Measurements from ENCODE around the gene RNF44. TPM values are rescaled to one million over a fixed set of nuclear protein-coding genes. Genes with fewer than 3 reads are reported as not detected.

RNF44 gene
- total and polyA plus RNA-seq, 2 of the 13 experiments (the other 11 are each of a cell fraction or from before 2014, with no cell fraction given): 9.2 to 16.8 TPM

- 0 out of 2 replicates have a peak, but pooled peaks have one; percentile 24 for TF ChIP-seq PRDM10 (CRISPR knock-in tag; IDR thresholded peaks at IDR 0.05; ENCODE audit: low read depth)
- no peak for TF ChIP-seq CHD2 (IDR thresholded peaks at IDR 0.05; ENCODE audit: low read depth, low read length)
- TF ChIP-seq FOSL1 (CRISPR knock-in tag; IDR thresholded peaks at IDR 0.05; ENCODE audit: borderline replicate concordance): no peak
- peak; percentile 34 for TF ChIP-seq ELF3 (CRISPR knock-in tag; IDR thresholded peaks at IDR 0.05)
- no peak for TF ChIP-seq ZNF879 (CRISPR knock-in tag; IDR thresholded peaks at IDR 0.05)
- TF ChIP-seq ASH2L (IDR thresholded peaks at IDR 0.05; ENCODE audit: insufficient read length, low read depth, low read length): peak; percentile 17
- peak; percentile 18; the same call in 1 of the 2 replicates for TF ChIP-seq SOX5 (CRISPR knock-in tag; IDR thresholded peaks at IDR 0.05; ENCODE audit: borderline replicate concordance)
- peak; percentile 58; the same call in 1 of the 2 replicates for TF ChIP-seq HNF4G (IDR thresholded peaks at IDR 0.05; ENCODE audit: borderline replicate concordance, low read depth, low read length)
- 0 out of 2 replicates have a peak, but pooled peaks have one; percentile 27 for TF ChIP-seq HNF4G (CRISPR knock-in tag; IDR thresholded peaks at IDR 0.05; ENCODE audit: borderline replicate concordance, low read depth)
- peak; percentile 81; the same call in 1 of the 2 replicates for TF ChIP-seq MTA1 (CRISPR knock-in tag; IDR thresholded peaks at IDR 0.05; ENCODE audit: borderline replicate concordance)
- TF ChIP-seq HDAC1 (CRISPR knock-in tag; IDR thresholded peaks at IDR 0.05): peak; percentile 64
- no peak for TF ChIP-seq DMTF1 (CRISPR knock-in tag; IDR thresholded peaks at IDR 0.05)
- TF ChIP-seq MAZ (IDR thresholded peaks at IDR 0.05; ENCODE audit: borderline replicate concordance, low read depth, low read length): 0 out of 2 replicates have a peak, but pooled peaks have one; percentile 15
- peak; percentile 31; the same call in 1 of the 2 replicates for TF ChIP-seq MAZ (CRISPR knock-in tag; IDR thresholded peaks at IDR 0.05; ENCODE audit: low read depth)
Measured at GRCh38 chr5:176548967-176549444, 11.8 kb upstream of the RNF44 start, which contains the start of gene CDHR2 (continued).

Measured in HepG2 (cell line).